ENCODE measurements around the gene ERBB4. TPM values are rescaled to one million over a fixed set of nuclear protein-coding genes. Genes with fewer than 3 reads are reported as not detected.

ERBB4 gene
- total RNA-seq, 4 donors from 2014 or later = 5.5 to 21.0 (median 18.3) TPM

DNA sequence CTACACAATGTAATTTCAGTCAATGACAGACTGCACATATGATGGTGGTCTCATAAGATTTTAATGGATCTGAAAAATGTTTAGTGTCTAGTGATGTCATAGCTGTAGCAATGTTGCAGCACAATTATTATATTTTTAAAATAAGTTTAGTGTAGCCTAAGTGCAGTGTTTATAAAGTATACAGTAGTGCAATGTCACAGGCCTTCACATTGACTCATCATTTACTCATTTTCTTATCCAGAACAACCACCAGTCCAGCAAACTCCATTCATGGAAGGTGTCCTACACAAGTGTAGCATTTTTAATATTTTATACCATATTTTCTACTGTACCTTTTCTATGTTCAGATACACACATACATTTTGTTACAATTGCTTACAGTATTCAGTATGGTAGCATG lies 663.1 kb downstream of the ERBB4 start:
- H3K27me3 ChIP-seq = no peaks in the 10 kb centered on the region
- H3K27ac ChIP-seq = no peak overlapping the region
- H3K4me1 ChIP-seq = no peaks in the 10 kb centered on the region
- no peaks in the 10 kb centered on the region for H3K9me3 ChIP-seq
- intact Hi-C loops (cut with DNase I) = no loop called here
- no peaks in the 10 kb centered on the region for H3K36me3 ChIP-seq
- no peak overlapping the region for H3K4me3 ChIP-seq (replicated peaks in 1 of 3)
- no peak for TF ChIP-seq CTCF (IDR thresholded peaks at IDR 0.05)
- no peak for TF ChIP-seq POLR2A (IDR thresholded peaks at IDR 0.05)
- DNase-seq = no peak

DNA sequence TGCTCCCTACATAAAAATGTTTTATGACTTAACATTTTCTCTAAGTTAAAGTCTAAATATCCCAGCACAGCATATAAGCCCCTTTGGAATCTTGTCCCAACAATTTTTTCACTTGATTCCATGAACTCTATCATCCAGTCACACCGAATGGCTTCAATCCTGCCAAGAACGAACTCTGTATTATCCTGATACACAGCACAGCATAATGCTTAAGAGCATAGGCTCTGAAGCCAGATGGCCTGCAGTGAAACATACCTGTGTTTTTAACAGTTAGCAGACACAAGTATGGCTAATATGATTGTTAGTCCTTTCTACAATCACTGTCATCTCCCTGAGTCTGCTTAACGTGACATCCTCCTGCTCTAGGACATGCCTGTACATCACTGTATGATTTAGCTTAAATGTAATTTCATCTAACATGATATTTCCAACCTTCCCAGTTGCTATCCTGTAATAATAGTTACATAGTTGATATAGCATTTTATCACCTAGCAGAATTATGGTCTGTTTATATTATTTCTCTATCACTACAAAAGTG lies 669.5 kb downstream of the ERBB4 start:
- 80 to 86% methylated on average over 3 of the region's 3 CpGs for WGBS, 2 donors
- intact Hi-C loops (cut with DNase I) = no loop called here

DNA sequence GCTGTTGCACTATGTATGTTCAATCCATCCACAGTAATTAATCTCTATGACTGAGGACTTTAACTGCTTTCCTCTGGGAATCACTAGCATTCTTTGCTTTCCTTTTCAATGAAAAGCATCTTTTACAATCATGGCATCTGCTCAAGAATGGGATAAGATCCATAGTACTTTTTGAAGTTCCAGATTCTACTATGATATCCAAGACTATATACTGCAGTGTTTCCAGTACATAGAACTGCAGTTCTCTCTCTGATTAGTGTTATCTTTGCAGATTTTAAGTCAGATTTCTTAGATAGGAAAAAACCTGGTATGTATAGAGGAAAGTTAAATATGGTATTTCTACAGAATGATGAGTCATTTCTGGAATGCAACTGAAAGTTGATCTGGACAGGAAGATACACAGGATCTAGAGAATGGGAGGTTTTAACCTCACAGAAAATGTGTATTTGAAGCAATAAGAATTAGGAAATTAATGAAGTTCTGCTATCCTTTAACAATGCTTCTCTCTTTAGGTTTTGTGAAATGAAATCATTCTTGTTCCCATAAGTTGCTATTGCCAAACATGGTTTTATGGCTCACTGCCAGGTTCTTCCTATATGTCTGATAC lies 670.7 kb downstream of the ERBB4 start:
- intact Hi-C loops (cut with DNase I) = no loop called here
- Histone ChIP-seq H3K4me3 (replicated peaks in 1 of 3) (no peak overlapping the region), H3K27me3 (no peaks in the 10 kb centered on the region), H3K36me3 (no peaks in the 10 kb centered on the region), H3K9me3 (no peaks in the 10 kb centered on the region), H3K4me1 (no peaks in the 10 kb centered on the region), H3K27ac (no peak overlapping the region)
- TF ChIP-seq POLR2A (IDR thresholded peaks at IDR 0.05) (no peak), CTCF (IDR thresholded peaks at IDR 0.05) (no peak)
- DNase-seq = no peak

More for the DNA sequence above, 669.5 kb downstream of the ERBB4 start:
- Histone ChIP-seq H3K9me3 (no peaks in the 10 kb centered on the region), H3K4me3 (replicated peaks in 1 of 3) (no peak overlapping the region), H3K36me3 (no peaks in the 10 kb centered on the region), H3K27me3 (no peaks in the 10 kb centered on the region), H3K4me1 (no peaks in the 10 kb centered on the region), H3K27ac (no peak overlapping the region)
- no peak for DNase-seq
- TF ChIP-seq POLR2A (IDR thresholded peaks at IDR 0.05) (no peak), CTCF (IDR thresholded peaks at IDR 0.05) (no peak)

GRCh38 chr2:211864328-211864727 lies 674.3 kb downstream of the ERBB4 start:
- H3K27me3 ChIP-seq = no peaks in the 10 kb centered on the region
- no peaks in the 10 kb centered on the region for H3K4me1 ChIP-seq
- WGBS, 2 donors = 92 to 96% methylated on average over 3 of the region's 3 CpGs
- intact Hi-C loops (cut with DNase I) = no loop called here
- no peaks in the 10 kb centered on the region for H3K9me3 ChIP-seq
- TF ChIP-seq CTCF (IDR thresholded peaks at IDR 0.05) = no peak
- no peak for TF ChIP-seq POLR2A (IDR thresholded peaks at IDR 0.05)
- H3K4me3 ChIP-seq (replicated peaks in 1 of 3) = no peak overlapping the region
- DNase-seq = no peak
- no peak overlapping the region for H3K27ac ChIP-seq
- H3K36me3 ChIP-seq = no peaks in the 10 kb centered on the region

- intact Hi-C loops (cut with DNase I) = no loop called here
- Histone ChIP-seq H3K36me3 (no peaks in the 10 kb centered on the region), H3K27me3 (no peaks in the 10 kb centered on the region), H3K4me1 (no peaks in the 10 kb centered on the region), H3K9me3 (no peaks in the 10 kb centered on the region), H3K4me3 (replicated peaks in 1 of 3) (no peak overlapping the region), H3K27ac (no peak overlapping the region)
- TF ChIP-seq CTCF (IDR thresholded peaks at IDR 0.05) (no peak), POLR2A (IDR thresholded peaks at IDR 0.05) (no peak)
- no peak for DNase-seq
Measured at GRCh38 chr2:211860224-211860623, 678.4 kb downstream of the ERBB4 start.
